ENCODE results near the gene C4orf17.

Gene C4orf17

GRCh38 chr4:99578714-99579113 is 67.9 kb downstream of the C4orf17 start:
- no peak for ATAC-seq
- TF ChIP-seq ZNF565 (CRISPR knock-in tag; conservative IDR thresholded peaks at IDR 0.05; ENCODE audit: low read depth) (no peak), TOX (CRISPR knock-in tag; IDR thresholded peaks at IDR 0.05; ENCODE audit: borderline replicate concordance) (no peak), CSDC2 (CRISPR knock-in tag; IDR thresholded peaks at IDR 0.05) (no peak), ZFP30 (CRISPR knock-in tag; IDR thresholded peaks at IDR 0.05) (no peak), ISL1 (CRISPR knock-in tag; IDR thresholded peaks at IDR 0.05) (no peak), POU6F1 (CRISPR knock-in tag; IDR thresholded peaks at IDR 0.05; ENCODE audit: borderline replicate concordance, low read depth) (no peak), CSRNP3 (CRISPR knock-in tag; IDR thresholded peaks at IDR 0.05) (no peak), TCF4 (CRISPR knock-in tag; IDR thresholded peaks at IDR 0.05; ENCODE audit: borderline replicate concordance) (no peak), BACH2 (CRISPR knock-in tag; IDR thresholded peaks at IDR 0.05; ENCODE audit: borderline replicate concordance) (no peak), ESRRG (CRISPR knock-in tag; IDR thresholded peaks at IDR 0.05) (no peak), ZFP3 (CRISPR knock-in tag; IDR thresholded peaks at IDR 0.05) (no peak), PATZ1 (CRISPR knock-in tag; IDR thresholded peaks at IDR 0.05; ENCODE audit: borderline replicate concordance) (no peak)

- TF ChIP-seq ZNF8 (CRISPR knock-in tag; IDR thresholded peaks at IDR 0.05) (no peak), ZFP3 (CRISPR knock-in tag; IDR thresholded peaks at IDR 0.05) (no peak), PATZ1 (CRISPR knock-in tag; IDR thresholded peaks at IDR 0.05; ENCODE audit: borderline replicate concordance) (no peak), ZC3H10 (CRISPR knock-in tag; IDR thresholded peaks at IDR 0.05) (no peak), POU6F1 (CRISPR knock-in tag; IDR thresholded peaks at IDR 0.05; ENCODE audit: borderline replicate concordance, low read depth) (no peak), ZNF565 (CRISPR knock-in tag; conservative IDR thresholded peaks at IDR 0.05; ENCODE audit: low read depth) (no peak), BACH2 (CRISPR knock-in tag; IDR thresholded peaks at IDR 0.05; ENCODE audit: borderline replicate concordance) (no peak), ISL1 (CRISPR knock-in tag; IDR thresholded peaks at IDR 0.05) (no peak), CSRNP3 (CRISPR knock-in tag; IDR thresholded peaks at IDR 0.05) (no peak), SNAI2 (CRISPR knock-in tag; IDR thresholded peaks at IDR 0.05) (no peak), OSR1 (CRISPR knock-in tag; IDR thresholded peaks at IDR 0.05) (no peak), GLIS3 (CRISPR knock-in tag; IDR thresholded peaks at IDR 0.05) (no peak), TSHZ2 (CRISPR knock-in tag; IDR thresholded peaks at IDR 0.05) (no peak)
These were observed 74.7 kb downstream of the C4orf17 start for GRCh38 chr4:99585516-99585915.

More at GRCh38 chr4:99585516-99585915, 74.7 kb downstream of the C4orf17 start:
- ATAC-seq: no peak
